PFSK-1 (cell line): ENCODE measurements around the gene C11orf24.

Source experiments
- FOXP2 ChIP-seq: optimal IDR thresholded peaks from 2 replicates; pipeline ENCODE3; 2011; ENCODE audit warnings: borderline replicate concordance, control low read depth, inconsistent platforms; ENCODE audit not compliant: insufficient read depth; ENCODE audit errors: extremely low read length, extremely low read depth
- POLR2AphosphoS5 ChIP-seq: IDR thresholded peaks from 2 replicates; pipeline ENCODE4 v1.6.1; 2012; ENCODE audit warnings: low read depth, mild to moderate bottlenecking, control low read depth, low read length, moderate library complexity
- REST ChIP-seq, 2 experiments: IDR thresholded peaks; 2 replicates each; pipeline versions ENCODE4 v1.6.1 to v1.8.0; 2011 to 2012; ENCODE audit warnings: low read depth in 2 of 2, low read length in 2 of 2, control low read depth in 1 of 2, inconsistent platforms in 1 of 2, mild to moderate bottlenecking in 1 of 2, moderate library complexity in 1 of 2; ENCODE audit not compliant: insufficient read depth in 1 of 2
- SIN3A ChIP-seq: IDR thresholded peaks from 2 replicates; pipeline ENCODE4 v1.6.1; 2012; ENCODE audit warnings: mild to moderate bottlenecking, low read length, moderate library complexity, borderline replicate concordance; ENCODE audit not compliant: insufficient read depth
- TAF1 ChIP-seq: IDR thresholded peaks from 2 replicates; pipeline ENCODE4 v1.6.1; 2012; ENCODE audit warnings: low read length, control low read depth, borderline replicate concordance; ENCODE audit not compliant: insufficient read depth

The C11orf24 gene

GRCh38 chr11:68266936-68267880 is 4.6 kb downstream of the C11orf24 start:
- TF ChIP-seq REST (IDR thresholded peaks at IDR 0.05; ENCODE audit: insufficient read depth in 1 of 2, low read depth in 2 of 2, low read length in 2 of 2) = no peak

- TF ChIP-seq FOXP2 (no peak), POLR2AphosphoS5 (no peak), SIN3A (no peak), REST (IDR thresholded peaks at IDR 0.05; ENCODE audit: insufficient read depth in 1 of 2, low read depth in 2 of 2, low read length in 2 of 2) (no peak), TAF1 (no peak)
Measured at GRCh38 chr11:68266121-68266891, 5.5 kb downstream of the C11orf24 start.

- TF ChIP-seq SIN3A (no peak), POLR2AphosphoS5 (no peak)
Measured at GRCh38 chr11:68264741-68265540, 6.8 kb downstream of the C11orf24 start.

- TF ChIP-seq FOXP2 (no peak), TAF1 (no peak)
Measured at GRCh38 chr11:68264244-68264643, 7.5 kb downstream of the C11orf24 start.

GRCh38 chr11:68263444-68264035 is 8.2 kb downstream of the C11orf24 start:
- TF ChIP-seq TAF1 (no peak), FOXP2 (no peak), SIN3A (no peak)

GRCh38 chr11:68262544-68262827 is 9.3 kb downstream of the C11orf24 start:
- no peak for TF ChIP-seq REST (IDR thresholded peaks at IDR 0.05; ENCODE audit: insufficient read depth in 1 of 2, low read depth in 2 of 2, low read length in 2 of 2)
- no peak for TF ChIP-seq SIN3A
- no peak for TF ChIP-seq TAF1
- TF ChIP-seq POLR2AphosphoS5 = no peak
- TF ChIP-seq FOXP2 = no peak
